Lower lobe of right lung (tissue), 2 donors: ENCODE data around the gene NABP2. TPM values are rescaled to one million over a fixed set of nuclear protein-coding genes. Genes with fewer than 3 reads are reported as not detected.

Experiments
- ATAC-seq, 2 donors: fragments of 200-7000 bp; cut with Tn5 transposase; one replicate each; pipeline ENCODE4 v1.9.1; 2020 to 2022; ENCODE audit warnings: mild to moderate bottlenecking in 2 of 2, moderate library complexity in 2 of 2
- DNase-seq: peaks from one replicate; pipeline ENCODE4 v3.0.0-alpha.2; 2020
- H3K27ac ChIP-seq: fragments of 200-600 bp; one replicate; pipeline ENCODE4 v1.8.0; 2022
- H3K27me3 ChIP-seq: fragments of 200-600 bp; one replicate; pipeline ENCODE4 v1.8.0; 2022; ENCODE audit warnings: low read depth
- H3K36me3 ChIP-seq: fragments of 200-600 bp; one replicate; pipeline ENCODE4 v1.8.0; 2022; ENCODE audit warnings: mild to moderate bottlenecking
- H3K4me1 ChIP-seq: fragments of 200-600 bp; one replicate; pipeline ENCODE4 v1.8.0; 2022
- H3K4me3 ChIP-seq: fragments of 200-600 bp; one replicate; pipeline ENCODE4 v1.8.0; 2022; ENCODE audit warnings: mild to moderate bottlenecking
- H3K9me3 ChIP-seq: fragments of 200-600 bp; one replicate; pipeline ENCODE4 v1.8.0; 2022
- intact Hi-C: fragments of 100-400 bp; cut with DNase I; formaldehyde crosslinking; loops from one replicate; pipeline ENCODE4 v1.11.0; 2022
- total RNA-seq: library from RNA; stranded (reverse); fragmentation: NEBNext Ultra II Directional; extraction: Animal tissue kit (Norgen Biotek cat#: 25700); gene quantifications from one replicate; pipeline ENCODE4 v1.2.1, GENCODE V29; 2021
- TF ChIP-seq, protein P1 (sequence below): fragments of 200-600 bp; IDR thresholded peaks from one replicate; pipeline ENCODE4 v1.8.0; 2022; ENCODE audit warnings: antibody characterized with exemption, mild to moderate bottlenecking
- donor health status: DM: no; HTN: yes; CAD: no; lungs with severe emphysema.

The NABP2 gene
- total RNA-seq, 1 donor from 2014 or later, result 20.9 TPM

- peaks cover 60% of the 10 kb centered on the region for H3K36me3 ChIP-seq
- peaks cover 15% of the 10 kb centered on the region for H3K4me1 ChIP-seq
- ATAC-seq (no peak), DNase-seq (no peak)
- H3K27me3 ChIP-seq, result no peaks in the 10 kb centered on the region
- TF ChIP-seq, protein P1, sequence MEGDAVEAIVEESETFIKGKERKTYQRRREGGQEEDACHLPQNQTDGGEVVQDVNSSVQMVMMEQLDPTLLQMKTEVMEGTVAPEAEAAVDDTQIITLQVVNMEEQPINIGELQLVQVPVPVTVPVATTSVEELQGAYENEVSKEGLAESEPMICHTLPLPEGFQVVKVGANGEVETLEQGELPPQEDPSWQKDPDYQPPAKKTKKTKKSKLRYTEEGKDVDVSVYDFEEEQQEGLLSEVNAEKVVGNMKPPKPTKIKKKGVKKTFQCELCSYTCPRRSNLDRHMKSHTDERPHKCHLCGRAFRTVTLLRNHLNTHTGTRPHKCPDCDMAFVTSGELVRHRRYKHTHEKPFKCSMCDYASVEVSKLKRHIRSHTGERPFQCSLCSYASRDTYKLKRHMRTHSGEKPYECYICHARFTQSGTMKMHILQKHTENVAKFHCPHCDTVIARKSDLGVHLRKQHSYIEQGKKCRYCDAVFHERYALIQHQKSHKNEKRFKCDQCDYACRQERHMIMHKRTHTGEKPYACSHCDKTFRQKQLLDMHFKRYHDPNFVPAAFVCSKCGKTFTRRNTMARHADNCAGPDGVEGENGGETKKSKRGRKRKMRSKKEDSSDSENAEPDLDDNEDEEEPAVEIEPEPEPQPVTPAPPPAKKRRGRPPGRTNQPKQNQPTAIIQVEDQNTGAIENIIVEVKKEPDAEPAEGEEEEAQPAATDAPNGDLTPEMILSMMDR, result no peak
- intact Hi-C loops, result no loop called here
- no peaks in the 10 kb centered on the region for H3K9me3 ChIP-seq
- H3K4me3 ChIP-seq, result no peak overlapping the region
- H3K27ac ChIP-seq, result no peak overlapping the region
Observed at GRCh38 chr12:56216461-56216860, 7.7 kb upstream of the NABP2 start.

- H3K9me3 ChIP-seq, result no peaks in the 10 kb centered on the region
- H3K36me3 ChIP-seq, result peaks cover 26% of the 10 kb centered on the region
- TF ChIP-seq, protein P1, result no peak
- no peaks in the 10 kb centered on the region for H3K27me3 ChIP-seq
- H3K4me1 ChIP-seq, result peaks cover 41% of the 10 kb centered on the region
- intact Hi-C loops, result no loop called here
- H3K4me3 ChIP-seq, result no peak overlapping the region
- no peak for ATAC-seq
- DNase-seq, result no peak
- H3K27ac ChIP-seq, result peak overlapping the region; percentile 96
Observed at GRCh38 chr12:56219840-56220239, 4.3 kb upstream of the NABP2 start.

GRCh38 chr12:56220611-56221231 is 3.4 kb upstream of the NABP2 start:
- Histone ChIP-seq H3K36me3 (peaks cover 17% of the 10 kb centered on the region), H3K27ac (peak overlapping the region; percentile 96), H3K9me3 (no peaks in the 10 kb centered on the region), H3K4me1 (peaks cover 43% of the 10 kb centered on the region), H3K27me3 (no peaks in the 10 kb centered on the region), H3K4me3 (peak overlapping the region; percentile 80)
- TF ChIP-seq, protein P1, result no peak
- ATAC-seq, result peak; percentile 6 to 20
- peak; percentile 52 for DNase-seq
- intact Hi-C loops, result no loop called here

DNA sequence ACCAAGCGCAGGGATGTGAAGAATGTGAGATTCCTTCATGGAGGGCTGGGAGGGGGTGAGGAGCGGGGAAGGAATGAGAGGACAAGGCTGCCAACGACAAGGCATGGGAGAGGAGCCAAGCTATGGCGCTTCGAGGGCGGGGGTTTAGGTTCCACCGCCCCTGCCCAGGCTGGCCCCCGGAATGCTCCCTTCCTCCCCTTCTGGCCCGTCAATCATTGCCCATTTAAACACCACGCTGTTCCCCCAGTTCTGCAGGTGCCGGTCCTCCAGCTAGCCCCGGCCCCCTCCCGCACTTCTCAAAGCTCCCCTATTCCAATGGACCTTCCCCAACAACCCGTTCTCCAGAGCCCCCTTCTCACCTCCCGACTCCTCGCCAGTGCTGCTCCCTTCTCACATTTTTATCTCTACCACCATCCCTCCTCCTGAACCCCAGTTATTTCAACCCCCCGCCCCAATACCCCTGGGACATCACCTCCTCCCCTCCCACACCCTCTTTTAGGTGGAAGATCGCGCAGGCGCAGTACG is 2.8 kb upstream of the NABP2 start:
- H3K27ac ChIP-seq, result peak overlapping the region; percentile 96
- H3K36me3 ChIP-seq, result peaks cover 11% of the 10 kb centered on the region
- DNase-seq (peak; percentile 70), ATAC-seq (peak; percentile 47 to 57)
- H3K27me3 ChIP-seq, result no peaks in the 10 kb centered on the region
- TF ChIP-seq, protein P1, result no peak
- intact Hi-C loops, result no loop called here
- H3K4me3 ChIP-seq, result peak overlapping the region; percentile 80
- H3K4me1 ChIP-seq, result peaks cover 43% of the 10 kb centered on the region
- no peaks in the 10 kb centered on the region for H3K9me3 ChIP-seq

DNA sequence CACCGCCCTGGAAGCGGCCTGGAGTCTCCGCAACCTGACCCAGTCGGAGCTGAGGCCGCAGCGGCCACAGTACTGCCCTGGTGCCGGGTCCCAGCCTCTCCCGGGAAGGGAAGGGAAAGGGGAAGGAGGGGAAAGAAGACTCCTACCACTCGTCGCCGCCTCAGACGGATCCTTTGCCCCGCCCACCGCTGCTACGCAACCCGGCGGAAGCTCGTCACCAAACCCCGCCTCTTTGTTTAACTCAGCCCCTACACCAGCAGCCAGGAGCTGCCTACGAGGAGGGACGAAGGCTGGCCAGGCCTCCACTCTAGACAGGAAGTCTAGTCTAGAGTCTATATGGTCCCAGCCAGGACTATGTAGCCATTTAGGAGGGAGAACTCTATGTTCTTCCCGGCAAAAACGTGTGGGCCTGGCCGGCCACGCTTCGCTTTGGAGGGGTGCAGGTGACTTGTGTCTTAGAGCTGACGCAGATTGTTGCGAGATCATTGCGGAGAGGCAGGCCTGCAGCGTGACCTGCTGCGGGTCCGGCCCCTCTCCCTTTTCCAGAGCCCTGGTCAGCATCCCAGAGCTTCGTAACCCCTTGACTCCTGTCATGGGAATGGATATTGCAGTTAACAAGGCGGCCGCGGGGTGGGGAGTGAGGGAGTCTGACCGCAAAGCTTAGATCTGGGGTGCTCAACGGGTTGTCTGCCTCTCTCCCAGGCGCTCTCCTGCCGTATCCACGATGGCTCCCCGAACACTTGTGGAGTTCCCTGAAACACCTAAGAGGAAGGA is 2.2 kb upstream of the NABP2 start, which contains the start of gene RNF41:
Gene RNF41, minus strand, starts transcription at position 166 of the 774 bp plus-strand sequence. CDS start 7,875 bp downstream, outside the sequence.
- Histone ChIP-seq H3K4me1 (peaks cover 43% of the 10 kb centered on the region), H3K27ac (peak within 1 kb of the TSS; percentile 96), H3K27me3 (no peaks in the 10 kb centered on the region), H3K4me3 (peak within 1 kb of the TSS; percentile 80), H3K36me3 (peaks cover 5% of the 10 kb centered on the region), H3K9me3 (no peaks in the 10 kb centered on the region)
- intact Hi-C loops, result no loop called here
- ATAC-seq (peak; percentile 92 to 93), DNase-seq (peak; percentile 98)
- TF ChIP-seq, protein P1, result no peak
